Posterior cingulate gyrus (tissue), 11 donors: Measurements from ENCODE around the gene KLC4.
"Not testable (repeated sequence)": the region's sequence is repeated elsewhere in the genome, so short reads cannot be mapped to it uniquely, and the experiment has no call there.

Source experiments
- DNase-seq, 10 donors: peaks; one replicate each; pipeline versions ENCODE4 v3.0.0 to v3.0.0-alpha.2; 2020 to 2021; ENCODE audit warnings: mixed read lengths in 3 of 10
- intact Hi-C: fragments of 100-400 bp; cut with DNase I; formaldehyde crosslinking; loops from one replicate; pipeline ENCODE4 v1.15.1; 2023

The KLC4 gene

DNA sequence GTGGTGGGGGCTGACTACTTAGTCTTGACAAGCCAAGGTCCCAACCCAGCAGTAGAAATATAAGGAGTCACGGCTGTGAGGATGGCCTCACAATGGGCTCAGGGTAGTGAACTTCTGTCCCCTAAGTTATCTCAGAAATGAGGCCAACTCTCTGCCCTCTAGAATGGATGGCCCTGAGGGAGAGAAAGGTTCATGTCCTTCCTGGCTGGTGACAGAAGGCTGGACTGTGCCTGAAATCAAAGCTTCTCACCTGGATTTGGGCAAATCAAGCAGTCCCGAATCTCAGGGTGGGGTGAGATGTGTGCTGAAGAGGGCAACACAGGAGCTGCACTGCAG, 25.3 kb upstream of the KLC4 start:
- peak in 2 of 10 donors; percentile 17 to 36 for DNase-seq
- intact Hi-C loops: no loop called here

DNA sequence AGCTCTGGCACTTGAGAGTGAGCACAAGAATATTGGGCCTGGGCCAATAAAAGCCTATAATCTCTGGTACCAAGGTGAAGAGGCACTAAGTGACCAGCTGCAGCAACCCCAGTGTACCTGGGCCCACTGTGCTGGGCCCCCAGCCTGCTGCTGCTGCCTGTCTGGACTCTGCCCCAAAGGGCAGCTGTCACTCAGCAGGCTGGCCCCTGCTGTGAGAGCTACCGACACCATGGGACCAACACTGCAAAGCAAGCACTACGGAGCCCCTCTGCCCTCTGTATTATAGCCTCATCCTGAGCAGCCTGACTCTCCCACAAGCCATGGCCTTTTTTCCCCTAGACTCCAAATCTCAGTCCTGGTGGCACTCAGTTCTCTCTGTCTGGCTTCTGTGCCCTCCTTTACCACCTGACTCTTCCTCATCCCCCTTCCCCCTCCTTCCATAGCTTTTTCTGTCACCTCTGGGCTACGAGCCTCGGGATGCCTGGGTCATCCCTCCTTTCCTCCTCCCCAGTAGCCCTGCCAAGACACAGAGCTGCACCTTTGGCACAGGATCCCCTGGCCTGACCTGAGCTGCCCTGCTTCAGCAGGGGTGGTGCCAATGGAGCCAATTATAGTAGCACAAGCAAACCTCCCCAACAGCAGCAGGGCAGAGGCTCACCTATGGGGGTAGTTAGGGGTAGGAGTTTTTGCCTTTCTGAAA, 23.8 kb upstream of the KLC4 start:
- peak in 2 of 10 donors; percentile 21 to 45 for DNase-seq
- intact Hi-C loops: no loop called here

DNA sequence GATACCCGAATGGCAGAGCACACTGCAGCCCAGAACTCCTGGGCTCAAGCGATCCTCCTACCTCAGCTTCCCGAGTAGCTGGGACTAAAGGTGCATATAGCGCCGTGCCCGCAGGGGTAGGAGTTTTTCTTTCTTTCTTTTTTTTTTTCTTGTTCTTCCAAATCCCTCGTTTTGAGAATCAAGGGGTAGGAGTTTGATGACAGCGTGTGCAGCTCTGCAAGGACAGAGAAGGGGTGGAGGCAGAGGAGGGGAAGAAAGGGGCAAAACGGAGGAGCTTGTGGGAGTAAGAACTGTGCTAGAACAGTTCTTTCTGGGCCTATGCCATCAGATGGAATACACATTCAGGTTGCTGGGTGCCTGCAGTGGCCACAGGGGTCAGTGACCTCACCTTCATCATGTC, 22.7 kb upstream of the KLC4 start:
- peak in 1 of 10 donors; percentile 21 for DNase-seq
- intact Hi-C loops: no loop called here

DNA sequence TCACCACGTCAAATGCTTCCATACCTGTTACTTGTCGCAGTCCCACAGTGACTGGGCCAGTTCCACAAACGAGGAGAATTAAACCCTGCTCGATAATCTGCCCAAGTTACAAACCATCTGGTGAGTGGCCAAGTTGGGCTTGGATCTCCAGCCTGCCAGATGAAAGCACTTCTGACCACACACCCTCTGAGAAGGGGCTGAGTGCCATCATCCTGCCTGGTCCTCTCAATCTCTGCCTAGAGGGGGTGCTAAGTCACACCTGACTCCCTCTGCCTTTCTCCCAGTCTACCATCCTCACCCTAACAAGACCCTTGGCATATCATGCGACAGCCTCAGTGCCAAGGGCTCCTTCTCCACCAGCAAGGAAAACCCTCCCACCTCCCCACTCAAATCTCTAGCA, 22.2 kb upstream of the KLC4 start:
- DNase-seq: no peak
- intact Hi-C loops: no loop called here

DNA sequence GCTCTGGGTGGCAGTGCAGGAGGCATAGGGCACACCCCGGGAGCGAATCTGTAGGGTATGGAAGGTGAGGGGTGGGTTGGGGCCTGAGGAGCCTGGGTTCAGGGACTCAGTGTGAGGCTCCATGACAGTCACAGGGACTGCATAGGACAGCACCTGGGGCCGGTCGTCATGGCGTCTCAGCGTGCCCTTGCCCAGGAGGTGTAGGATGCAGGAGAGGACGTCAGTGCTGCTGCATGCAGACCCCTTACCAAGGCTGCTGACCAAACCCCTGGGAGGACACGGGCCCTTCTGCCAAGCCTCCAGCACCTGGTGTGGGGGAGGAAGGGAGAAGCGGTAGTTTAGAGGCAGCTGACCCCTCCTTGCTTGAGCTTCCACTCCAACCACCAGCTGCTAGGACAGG, 21.7 kb upstream of the KLC4 start:
- DNase-seq: peak in 1 of 10 donors; percentile 41
- intact Hi-C loops: no loop called here

DNA sequence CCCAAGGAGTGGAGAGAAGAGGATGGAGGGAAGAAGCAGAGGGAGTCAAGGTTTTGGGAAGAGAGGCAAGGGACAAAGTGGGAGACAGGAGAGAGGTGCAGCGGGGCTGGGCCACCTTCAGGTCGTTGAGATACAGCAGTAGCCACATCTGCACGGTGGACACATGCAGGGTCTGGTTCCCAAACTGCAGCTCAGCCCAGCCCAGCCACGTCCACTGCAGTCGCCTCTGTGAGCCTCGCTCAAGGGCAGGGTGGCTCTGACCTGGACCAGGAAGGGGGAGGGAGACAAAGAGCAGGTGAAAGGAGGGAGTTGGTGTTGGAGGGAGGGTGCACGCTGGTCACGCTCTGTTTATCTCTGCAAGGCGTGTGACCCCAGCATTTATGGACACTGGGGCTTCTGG, 20.7 kb upstream of the KLC4 start:
- peak in 2 of 10 donors; percentile 52 to 57 for DNase-seq
- intact Hi-C loops: no loop called here

DNA sequence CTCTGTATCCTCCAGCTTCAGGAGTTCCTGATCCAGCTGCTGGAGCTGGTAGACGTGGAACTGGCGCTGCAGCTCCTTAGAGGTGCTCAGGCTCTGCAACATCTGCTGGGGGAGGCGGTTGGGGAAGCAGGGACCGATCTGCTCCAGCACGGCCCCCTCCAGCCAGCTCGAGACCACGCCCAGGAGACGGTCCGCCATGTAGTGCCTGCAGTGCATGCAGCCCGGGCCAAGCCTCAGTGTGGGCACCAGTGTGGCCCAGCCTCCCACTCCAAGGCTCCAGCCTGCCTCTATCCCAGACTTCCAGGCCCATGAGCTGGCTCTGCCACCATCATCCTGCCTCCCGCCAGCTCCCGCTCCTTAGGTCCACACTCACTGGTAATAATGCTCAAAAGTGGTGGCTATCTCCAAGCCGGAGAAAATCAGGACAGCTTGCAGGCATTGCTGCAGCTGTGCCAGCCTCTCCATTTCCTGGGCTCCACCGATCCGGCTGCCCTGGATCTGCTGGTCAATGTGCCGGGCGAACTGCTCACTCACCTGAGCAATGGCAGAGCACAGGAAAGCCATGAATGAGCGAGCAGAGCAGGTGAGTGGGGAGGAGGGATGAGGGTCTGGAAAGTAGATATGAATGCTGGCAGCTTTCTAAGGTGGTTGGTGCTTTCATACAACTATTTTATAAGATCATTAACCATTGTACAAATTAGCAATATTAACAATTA, 18.7 kb upstream of the KLC4 start:
- peak in 1 of 10 donors; percentile 50 for DNase-seq
- intact Hi-C loops: no loop called here

DNA sequence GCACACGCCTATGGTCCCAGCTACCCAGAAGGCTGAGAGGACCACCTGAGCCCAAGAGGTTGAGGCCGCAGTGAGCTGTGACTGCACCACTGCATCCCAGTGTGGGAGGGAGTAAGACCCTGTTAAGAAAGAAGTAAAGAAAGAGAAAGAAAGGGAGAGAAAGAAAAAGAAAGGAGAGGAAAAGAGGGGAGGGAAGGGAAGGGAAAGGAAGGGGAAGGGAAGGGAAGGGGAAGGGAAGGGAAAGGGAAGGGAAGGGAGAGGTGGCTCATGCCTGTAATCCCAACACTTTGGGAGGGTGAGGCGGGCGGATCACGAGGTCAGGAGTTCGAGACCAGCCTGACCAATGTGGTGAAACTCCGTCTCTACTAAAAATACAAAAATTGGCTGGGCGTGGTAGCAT, 18.0 kb upstream of the KLC4 start:
- DNase-seq: peak in 1 of 10 donors; percentile 5
- intact Hi-C loops: not testable (repeated sequence)

DNA sequence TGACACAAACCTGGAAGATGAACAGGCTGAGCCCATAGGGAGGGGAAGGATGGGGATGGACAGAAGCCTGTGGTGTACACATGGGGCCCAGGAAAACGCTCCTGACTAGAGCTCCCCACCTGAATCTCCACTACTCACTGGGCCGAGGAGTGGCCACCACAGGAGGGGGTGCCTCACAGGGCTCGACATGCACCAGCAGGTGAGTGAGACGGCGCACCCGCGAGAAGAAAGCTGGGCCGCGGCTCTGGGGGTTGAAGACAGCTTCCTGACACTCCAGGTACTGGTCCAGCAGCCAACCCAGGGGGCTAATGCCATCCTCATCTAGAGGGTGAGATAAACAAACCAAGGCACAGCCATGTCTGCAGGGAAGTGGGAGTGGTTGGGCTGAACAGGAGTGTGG, 16.1 kb upstream of the KLC4 start:
- DNase-seq: peak in 2 of 10 donors; percentile 52 to 68
- intact Hi-C loops: no loop called here

DNA sequence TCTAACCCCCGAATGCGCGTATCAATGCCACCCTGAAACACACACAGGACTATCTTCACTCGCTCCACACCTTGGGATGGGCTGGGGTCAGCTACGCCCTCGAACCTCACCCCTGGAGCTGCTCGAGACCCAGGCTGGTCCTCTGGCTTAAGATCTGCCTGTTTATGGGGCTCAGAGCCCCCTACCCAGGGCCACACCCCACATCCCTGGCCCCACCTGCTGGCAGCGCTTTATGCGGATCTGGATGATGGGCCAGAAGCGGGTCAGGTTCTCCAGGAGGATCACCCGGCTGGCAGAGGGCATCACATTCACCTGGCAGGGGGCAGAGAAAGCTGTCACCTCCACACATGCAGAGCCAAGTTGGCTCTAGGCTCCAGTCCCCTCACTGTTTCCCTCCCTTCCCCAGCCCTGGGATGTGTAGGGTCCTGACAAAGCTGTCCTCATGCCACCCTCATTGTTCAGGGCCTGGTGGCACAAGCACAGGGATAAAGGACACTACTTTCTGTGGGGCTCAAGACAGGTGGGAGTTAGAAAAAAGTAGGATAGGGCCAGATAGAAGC, 14.0 kb upstream of the KLC4 start:
- intact Hi-C loops: no loop called here
- DNase-seq: peak in 1 of 10 donors; percentile 74

DNA sequence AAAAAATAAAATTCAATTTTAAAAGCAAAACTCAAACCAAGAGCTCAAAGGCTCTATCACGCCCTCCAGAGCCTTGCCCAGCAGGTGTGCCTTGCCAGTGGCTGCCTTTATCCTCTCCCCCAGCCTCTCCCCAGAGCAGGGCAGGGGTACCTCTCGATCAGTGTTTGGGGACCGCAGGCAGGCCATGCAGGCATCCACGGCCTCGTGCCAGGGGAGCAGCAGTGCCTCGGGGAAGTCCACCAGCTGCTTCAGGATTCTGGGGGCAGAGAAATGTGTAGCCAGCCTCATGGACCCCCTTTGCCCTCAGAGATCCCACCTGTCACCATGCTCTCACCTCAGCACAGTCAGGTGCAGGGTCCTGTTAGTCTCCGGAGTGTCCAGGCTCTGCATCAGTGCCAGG, 11.4 kb upstream of the KLC4 start:
- peak in 1 of 10 donors; percentile 46 for DNase-seq
- intact Hi-C loops: no loop called here

DNA sequence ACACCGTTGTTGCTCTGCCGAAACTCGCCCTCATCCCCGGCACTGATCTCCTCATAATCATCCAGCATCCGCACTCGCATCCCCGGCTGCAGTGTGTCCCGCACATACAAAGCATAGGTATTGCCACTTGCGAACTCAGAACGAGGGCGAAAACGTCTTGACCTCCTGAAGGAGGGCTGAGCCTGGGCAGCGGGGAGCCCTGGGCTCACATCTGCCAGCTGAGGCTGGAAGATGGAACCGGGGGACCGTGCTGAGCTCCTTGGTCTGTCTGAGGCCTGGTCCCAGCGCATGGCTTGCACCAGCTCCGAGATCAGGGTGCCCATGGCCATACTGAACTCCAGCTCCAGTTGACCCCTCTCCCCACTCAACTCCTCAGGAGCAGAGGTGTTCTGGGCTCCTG, 8.4 kb upstream of the KLC4 start:
- peak in 1 of 10 donors; percentile 71 for DNase-seq
- intact Hi-C loops: loop anchor here (10.0 kb wide), 2 partner anchors 66 to 486 kb away; partner anchors contain the start of genes PPP2R5D and UBR2

DNA sequence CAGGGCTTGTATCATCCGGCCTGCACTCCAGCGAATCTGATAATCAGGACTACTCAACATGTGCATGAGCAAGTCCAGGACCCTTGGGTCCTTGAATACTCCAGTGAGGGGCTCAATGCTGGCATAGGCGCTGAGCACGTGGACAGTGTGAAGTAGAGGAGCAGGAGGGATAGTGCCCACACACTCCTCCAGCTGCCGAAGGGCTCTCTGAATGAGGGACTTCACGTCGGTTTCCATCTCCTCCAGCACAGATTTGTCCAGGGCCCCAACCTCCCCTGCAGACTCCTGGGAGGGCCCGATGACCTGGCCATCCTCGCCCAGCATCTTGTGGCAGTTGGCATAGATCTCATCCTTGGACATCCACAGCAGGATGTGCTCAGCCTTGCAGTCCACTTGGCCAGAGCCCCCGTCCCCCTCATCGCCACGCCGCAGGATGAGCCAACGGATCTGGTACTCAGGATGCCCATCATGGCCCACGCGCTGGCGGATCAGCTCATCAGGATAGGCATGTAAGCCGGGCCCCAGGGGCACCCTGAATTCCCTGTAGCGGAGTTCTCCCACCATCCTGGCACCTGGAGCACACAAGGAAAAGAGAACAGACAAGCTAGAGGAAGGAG, 7.1 kb upstream of the KLC4 start:
- peak in 1 of 10 donors; percentile 75 for DNase-seq
- intact Hi-C loops: loop anchor here (10.0 kb wide), 2 partner anchors 68 to 488 kb away; partner anchors contain the start of genes PPP2R5D and UBR2

DNA sequence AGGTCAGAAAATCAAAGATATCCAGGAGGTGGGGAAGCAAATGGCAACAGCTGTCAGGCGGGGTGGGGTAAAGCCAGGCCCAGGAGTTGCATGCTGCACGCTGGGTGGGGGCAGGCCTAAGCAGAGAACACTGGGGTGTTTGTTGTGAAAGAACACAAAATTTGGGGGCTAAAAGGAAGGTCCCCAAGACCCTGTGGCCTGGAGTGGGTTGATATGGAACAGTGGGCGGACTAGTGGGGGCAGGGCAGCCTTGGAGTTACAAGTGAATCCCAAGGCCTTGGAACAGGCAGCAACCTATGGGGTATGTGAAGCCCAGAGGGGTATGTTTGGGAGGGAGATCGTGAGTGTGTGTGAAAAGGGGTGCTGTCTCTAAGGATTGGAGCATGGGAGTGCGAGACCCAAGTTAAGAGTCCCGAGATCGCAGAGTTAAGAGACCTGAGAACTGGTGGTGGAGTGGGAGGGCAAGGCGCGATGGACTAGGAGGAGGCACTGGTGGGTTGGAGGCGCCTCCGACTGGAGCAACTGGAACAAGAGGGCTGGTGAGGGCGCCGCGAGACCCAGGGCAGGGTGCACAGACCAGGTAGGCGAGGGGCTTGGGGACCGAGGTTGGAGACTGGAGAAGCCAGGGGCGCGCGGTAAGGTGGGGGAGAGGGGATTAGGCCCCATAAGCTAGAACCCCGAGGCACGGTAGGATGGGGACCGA, 6.4 kb upstream of the KLC4 start:
- DNase-seq: peak in 3 of 10 donors; percentile 76 to 87 (median 85)
- intact Hi-C loops: loop anchor here (10.0 kb wide), 2 partner anchors 68 to 488 kb away; partner anchors contain the start of genes PPP2R5D and UBR2

DNA sequence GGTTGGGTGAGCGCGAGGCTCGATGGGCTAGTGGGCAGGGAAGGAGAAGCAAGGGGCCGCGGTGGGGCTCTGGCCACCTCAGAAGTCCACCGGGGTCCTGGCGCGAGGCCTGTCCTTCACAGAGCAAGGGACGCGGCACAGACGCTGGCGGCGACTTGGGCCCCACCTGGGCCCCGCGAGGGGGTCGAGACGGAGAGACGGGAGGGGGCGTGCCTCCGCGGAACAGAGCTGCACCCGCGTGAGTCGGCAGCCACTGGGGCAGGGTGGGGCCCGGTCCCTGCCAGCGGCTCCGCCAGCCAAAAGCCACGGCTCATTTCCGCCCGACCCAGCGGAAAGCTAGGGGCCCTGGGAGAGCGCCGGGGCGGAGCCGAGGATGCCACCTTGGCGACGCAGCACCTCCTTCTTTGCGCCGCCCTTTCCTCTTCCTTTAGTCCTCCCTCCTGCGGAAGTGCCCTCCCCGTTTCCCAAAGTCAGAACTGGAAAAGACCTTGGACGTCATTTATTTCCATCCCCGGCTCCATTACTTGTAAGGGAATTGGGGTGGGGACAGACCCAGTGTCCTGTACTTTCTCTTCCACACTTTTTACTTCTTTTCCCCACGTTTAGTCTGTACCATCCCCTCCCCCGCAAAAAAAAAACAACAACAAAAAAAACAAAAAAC, 5.8 kb upstream of the KLC4 start, which contains the start of gene CUL7:
Gene CUL7, minus strand, starts transcription at position 307 of the 661 bp plus-strand sequence. CDS start 1,063 bp downstream, outside the sequence.
- peak; percentile 55 to 97 (median 82) for DNase-seq
- intact Hi-C loops: loop anchor here (10.0 kb wide), 2 partner anchors 69 to 489 kb away; partner anchors contain the start of genes PPP2R5D and UBR2

DNA sequence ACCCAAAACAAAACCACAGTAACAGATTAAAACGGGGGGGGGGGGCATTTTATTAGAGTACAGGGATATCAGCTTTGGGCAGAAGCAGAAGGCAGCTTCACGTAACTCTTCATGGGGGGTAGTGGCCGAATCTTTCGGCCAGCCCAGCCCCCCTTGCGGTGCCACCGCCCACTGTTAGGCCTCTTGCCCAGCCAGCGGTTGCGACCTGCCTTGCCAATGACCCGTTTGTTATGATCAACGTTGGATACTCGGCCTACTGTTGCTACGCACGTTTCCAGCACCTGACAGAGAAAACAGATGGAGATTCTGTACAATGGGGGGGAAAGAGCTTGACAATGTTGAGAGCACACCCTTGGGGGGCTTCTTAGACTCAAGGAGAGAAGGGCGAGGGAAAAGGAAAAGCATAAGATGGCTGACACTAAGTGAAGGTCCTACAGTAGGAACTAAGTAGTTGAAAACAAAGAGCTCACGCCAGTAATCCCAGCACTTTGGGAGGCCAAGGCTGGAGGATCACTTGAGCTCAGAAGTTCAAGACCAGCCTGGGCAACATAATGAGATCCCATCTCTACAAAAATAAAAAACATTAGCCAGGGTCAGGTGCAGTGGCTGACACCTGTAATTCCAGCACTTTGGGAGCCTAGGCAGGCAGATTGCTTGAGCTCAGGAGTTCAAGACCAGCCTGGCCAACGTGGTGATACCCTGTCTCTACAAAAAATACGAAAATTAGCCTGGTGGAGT, 5.1 kb upstream of the KLC4 start:
- intact Hi-C loops: loop anchor here (10.0 kb wide), 2 partner anchors 70 to 490 kb away; partner anchors contain the start of genes PPP2R5D and UBR2
- peak in 1 of 10 donors; percentile 52 for DNase-seq

DNA sequence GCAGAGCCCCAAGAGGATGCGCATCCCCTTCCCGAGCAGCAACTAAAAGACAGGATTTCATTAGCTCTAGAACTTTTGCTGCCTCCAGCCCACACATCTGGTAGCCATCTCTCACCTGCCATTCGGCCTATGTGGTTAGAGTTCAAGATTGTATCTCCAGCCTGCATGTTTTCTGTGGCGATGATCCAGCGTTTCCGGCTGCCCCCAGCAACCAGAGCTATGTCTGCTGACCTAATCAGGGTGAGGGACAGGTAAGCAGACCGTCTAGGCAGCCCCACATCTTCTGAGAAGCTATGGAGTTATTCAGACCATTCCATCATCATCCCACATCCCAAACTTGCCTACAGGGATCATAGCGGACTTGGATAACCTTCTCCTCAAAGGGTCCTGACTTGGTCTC, 3.5 kb upstream of the KLC4 start:
- intact Hi-C loops: loop anchor here (10.0 kb wide), 2 partner anchors 71 to 491 kb away; partner anchors contain the start of genes PPP2R5D and UBR2
- no peak for DNase-seq

DNA sequence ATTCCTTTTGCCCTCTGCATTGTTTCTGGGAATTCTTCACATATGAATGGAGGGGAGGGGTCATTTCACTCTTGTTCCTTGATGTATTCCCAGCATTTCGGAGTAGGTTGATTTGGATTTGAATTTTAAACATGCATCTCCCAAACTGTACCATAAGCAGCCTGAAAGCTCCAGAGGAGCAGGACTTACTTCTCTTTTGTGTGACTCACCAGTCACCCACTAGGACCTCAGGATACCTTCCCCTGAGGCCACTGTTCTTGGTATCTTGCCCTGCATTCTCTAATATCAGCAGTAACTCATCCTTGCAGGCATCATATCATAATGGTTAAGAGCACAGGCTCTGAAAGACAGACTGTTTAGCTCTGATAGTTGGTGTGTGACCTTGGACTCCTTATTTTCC, 900 bp upstream of the KLC4 start:
- intact Hi-C loops: loop anchor here (10.0 kb wide), 2 partner anchors 74 to 494 kb away; partner anchors contain the start of genes PPP2R5D and UBR2
- no peak for DNase-seq
